Measurements from ENCODE around the gene TMEM184A. TPM values are rescaled to one million over a fixed set of nuclear protein-coding genes. Genes with fewer than 3 reads are reported as not detected.

TMEM184A gene
- total RNA-seq, 1 donor from 2014 or later = not detected

DNA sequence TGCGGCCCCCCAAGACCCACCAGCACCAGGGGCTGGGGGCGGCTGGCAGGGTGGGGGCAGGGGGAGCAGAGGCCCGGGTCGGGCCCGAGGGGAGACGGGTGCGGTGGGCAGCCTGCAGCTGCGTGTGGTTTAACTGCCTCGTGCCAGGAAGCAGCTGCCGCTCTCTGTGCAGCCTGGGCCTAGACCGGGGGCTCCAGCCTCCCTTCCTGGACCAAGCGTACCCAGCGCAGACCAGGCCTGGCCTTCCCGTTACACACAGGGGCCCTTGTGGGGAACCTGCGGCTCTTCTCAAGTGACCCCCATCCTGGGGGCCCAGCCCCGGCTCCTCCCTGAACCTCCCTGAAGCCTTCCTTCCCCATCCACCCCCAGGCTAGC, 45.2 kb downstream of the TMEM184A start:
- no peak overlapping the region for H3K27ac Mint-ChIP-seq (ENCODE audit: unreplicated experiment)
- H3K9me3 Mint-ChIP-seq = no peaks in the 10 kb centered on the region
- DNase-seq (ENCODE audit: low read depth, low spot score) = no peak
- H3K4me3 Mint-ChIP-seq = no peak overlapping the region
- H3K27me3 Mint-ChIP-seq (ENCODE audit: low read depth) = no peaks in the 10 kb centered on the region
- no peaks in the 10 kb centered on the region for H3K36me3 Mint-ChIP-seq (ENCODE audit: low read depth)
- TF ChIP-seq, protein P1, sequence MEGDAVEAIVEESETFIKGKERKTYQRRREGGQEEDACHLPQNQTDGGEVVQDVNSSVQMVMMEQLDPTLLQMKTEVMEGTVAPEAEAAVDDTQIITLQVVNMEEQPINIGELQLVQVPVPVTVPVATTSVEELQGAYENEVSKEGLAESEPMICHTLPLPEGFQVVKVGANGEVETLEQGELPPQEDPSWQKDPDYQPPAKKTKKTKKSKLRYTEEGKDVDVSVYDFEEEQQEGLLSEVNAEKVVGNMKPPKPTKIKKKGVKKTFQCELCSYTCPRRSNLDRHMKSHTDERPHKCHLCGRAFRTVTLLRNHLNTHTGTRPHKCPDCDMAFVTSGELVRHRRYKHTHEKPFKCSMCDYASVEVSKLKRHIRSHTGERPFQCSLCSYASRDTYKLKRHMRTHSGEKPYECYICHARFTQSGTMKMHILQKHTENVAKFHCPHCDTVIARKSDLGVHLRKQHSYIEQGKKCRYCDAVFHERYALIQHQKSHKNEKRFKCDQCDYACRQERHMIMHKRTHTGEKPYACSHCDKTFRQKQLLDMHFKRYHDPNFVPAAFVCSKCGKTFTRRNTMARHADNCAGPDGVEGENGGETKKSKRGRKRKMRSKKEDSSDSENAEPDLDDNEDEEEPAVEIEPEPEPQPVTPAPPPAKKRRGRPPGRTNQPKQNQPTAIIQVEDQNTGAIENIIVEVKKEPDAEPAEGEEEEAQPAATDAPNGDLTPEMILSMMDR (conservative IDR thresholded peaks at IDR 0.05) = no peak
- H3K4me1 Mint-ChIP-seq = peaks cover 3% of the 10 kb centered on the region

DNA sequence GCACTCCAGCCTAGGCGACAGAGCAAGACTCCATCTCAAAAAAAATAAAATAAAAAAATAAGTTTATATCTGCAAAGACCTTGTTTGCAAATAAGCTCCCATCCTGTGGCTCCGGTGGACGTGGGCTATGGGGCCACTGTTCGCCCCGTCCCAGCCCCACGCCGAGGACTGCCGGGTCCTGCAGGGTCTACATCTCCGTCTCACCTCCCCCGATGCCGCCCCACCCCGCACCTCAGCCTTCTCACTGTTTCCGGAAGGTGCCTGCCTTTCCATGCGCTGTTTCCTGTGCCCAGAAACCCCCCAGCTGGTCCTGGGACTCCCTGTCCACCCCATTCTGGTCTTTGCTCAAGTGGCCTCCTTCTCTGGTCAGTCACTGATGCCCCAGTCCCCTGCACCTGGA, 46.8 kb downstream of the TMEM184A start:
- no peaks in the 10 kb centered on the region for H3K36me3 Mint-ChIP-seq (ENCODE audit: low read depth)
- H3K27me3 Mint-ChIP-seq (ENCODE audit: low read depth) = no peaks in the 10 kb centered on the region
- no peak for DNase-seq (ENCODE audit: low read depth, low spot score)
- H3K9me3 Mint-ChIP-seq = no peaks in the 10 kb centered on the region
- H3K4me3 Mint-ChIP-seq = no peak overlapping the region
- peak overlapping the region; percentile 27 for H3K27ac Mint-ChIP-seq (ENCODE audit: unreplicated experiment)
- TF ChIP-seq, protein P1 (conservative IDR thresholded peaks at IDR 0.05) = no peak
- H3K4me1 Mint-ChIP-seq = peaks cover 3% of the 10 kb centered on the region

DNA sequence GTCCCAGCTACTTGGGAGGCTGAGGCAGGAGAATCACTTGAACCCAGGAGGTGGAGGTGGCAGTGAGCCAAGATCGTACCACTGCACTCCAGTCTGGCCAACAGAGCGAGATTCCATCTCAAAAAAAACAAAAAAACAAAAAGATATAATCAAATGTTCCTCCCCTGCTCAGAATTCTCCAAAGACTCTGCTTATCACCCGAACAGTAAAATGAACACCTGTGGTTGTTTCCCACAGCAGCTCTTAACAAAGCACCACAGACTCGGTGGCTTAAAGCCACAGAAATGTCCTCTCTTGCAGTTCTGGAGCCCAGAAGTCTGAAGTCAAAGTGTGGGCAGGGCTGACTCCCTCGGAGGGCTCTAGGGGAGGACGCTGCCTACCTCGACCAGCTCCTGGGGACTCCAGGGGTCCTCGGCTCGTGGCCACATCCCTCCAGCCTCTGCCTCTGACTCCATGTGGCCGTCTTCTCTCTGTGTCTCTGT, 47.7 kb downstream of the TMEM184A start:
- no peaks in the 10 kb centered on the region for H3K9me3 Mint-ChIP-seq
- peak overlapping the region; percentile 52 for H3K4me3 Mint-ChIP-seq
- no peaks in the 10 kb centered on the region for H3K27me3 Mint-ChIP-seq (ENCODE audit: low read depth)
- no peak for DNase-seq (ENCODE audit: low read depth, low spot score)
- no peak overlapping the region for H3K27ac Mint-ChIP-seq (ENCODE audit: unreplicated experiment)
- TF ChIP-seq, protein P1 (conservative IDR thresholded peaks at IDR 0.05) = no peak
- H3K4me1 Mint-ChIP-seq = peaks cover 5% of the 10 kb centered on the region
- H3K36me3 Mint-ChIP-seq (ENCODE audit: low read depth) = no peaks in the 10 kb centered on the region

DNA sequence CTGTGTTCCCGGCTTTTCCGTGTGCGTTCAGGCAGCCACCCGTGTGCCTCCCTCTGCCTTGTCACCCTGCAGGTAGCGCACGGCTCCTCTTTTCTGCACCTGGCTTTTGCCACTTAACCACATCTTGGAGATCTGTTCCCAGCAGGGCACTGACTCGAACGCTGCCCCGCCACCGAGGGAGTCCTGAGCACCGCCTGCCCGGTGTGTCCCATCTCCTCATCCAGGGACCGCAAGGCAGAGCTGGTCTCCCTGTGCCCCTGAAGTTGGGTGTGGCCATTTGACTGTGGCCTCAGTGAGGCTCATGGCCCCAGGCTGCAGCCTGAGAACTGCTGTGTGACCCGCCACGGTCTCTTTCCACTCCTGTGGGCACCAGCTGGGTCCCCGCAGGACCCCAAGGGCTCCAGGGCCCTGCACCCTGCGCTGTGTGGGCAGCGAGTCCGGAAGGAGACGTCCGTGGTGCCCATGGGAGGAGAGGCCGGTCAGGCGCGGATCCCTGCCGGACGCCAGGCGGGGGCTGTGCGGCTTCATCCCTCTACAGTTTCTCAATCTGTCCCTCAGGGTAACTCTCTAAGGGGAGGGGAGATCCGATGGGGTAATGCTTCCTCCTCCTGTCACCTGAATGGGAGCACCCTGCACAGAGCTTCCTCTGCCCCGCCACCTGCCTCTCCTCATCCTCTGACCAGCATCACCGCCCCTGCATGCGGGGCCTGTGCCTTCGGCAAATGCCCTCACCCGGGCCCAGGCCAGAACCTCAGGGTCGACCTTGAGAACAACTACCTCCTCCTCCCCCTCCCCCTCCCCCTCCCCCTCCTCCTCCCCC, 50.1 kb downstream of the TMEM184A start:
- Mint-ChIP-seq H3K27ac (ENCODE audit: unreplicated experiment) (no peak overlapping the region), H3K27me3 (ENCODE audit: low read depth) (no peaks in the 10 kb centered on the region), H3K9me3 (no peaks in the 10 kb centered on the region), H3K36me3 (ENCODE audit: low read depth) (no peaks in the 10 kb centered on the region), H3K4me3 (peak overlapping the region; percentile 83), H3K4me1 (peaks cover 18% of the 10 kb centered on the region)
- DNase-seq (ENCODE audit: low read depth, low spot score) = no peak
- TF ChIP-seq, protein P1 (conservative IDR thresholded peaks at IDR 0.05) = no peak

DNA sequence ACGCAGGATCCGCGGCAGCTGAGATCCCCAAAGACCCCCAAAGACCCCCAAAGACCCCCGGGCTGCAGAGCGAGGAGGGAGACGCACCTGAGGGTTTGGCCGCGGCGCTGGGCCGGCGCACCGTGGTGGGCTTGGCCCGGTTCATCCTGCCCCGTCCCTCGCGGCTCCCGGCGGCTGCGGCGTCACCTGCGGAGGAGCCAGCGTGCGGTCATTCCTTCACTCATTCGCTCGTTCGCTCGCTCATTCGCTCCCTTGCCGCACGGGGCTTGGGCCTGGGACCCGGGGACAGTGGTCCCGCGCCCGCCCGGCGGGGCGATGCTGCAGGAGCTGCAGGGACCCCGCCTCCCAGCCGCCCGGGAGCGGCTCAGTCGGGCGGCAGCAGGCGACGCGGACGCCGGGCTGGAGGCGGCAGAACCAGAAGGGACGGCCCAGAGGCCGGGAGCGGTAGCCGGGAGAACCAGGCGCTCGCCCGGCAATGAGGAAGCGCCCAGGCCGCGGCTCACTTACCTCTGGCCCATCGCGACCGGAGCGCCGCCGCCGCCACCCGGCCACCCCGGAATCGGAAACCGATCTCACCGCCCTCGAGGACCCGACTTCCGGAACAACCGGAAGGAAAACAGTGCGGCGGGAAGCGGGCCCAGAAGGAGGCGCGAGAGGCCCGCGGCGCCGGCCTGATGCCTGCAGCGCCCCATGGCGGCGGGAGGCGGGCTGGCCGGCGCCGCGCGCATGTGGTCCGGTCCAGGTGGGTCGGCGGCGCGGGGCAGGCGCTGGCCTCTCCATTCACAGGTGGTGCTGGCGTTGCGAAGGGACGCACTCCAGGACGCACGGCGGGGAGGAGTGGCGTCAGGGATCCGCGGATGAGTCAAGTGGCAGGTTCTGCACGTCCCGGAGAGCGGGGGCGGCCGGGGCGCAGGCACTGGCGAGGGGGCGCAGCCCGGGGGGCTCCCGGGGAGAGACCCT, 51.9 kb downstream of the TMEM184A start, which contains the start of gene INTS1:
Gene INTS1 (minus strand): TSS at position 574 of the 960 bp plus-strand sequence. CDS start 429 bp downstream, at position 145.
- H3K36me3 Mint-ChIP-seq (ENCODE audit: low read depth) = no peaks in the 10 kb centered on the region
- DNase-seq (ENCODE audit: low read depth, low spot score) = peak; percentile 79
- H3K4me3 Mint-ChIP-seq = peak within 1 kb of the TSS; percentile 86
- H3K27me3 Mint-ChIP-seq (ENCODE audit: low read depth) = no peaks in the 10 kb centered on the region
- H3K27ac Mint-ChIP-seq (ENCODE audit: unreplicated experiment) = no peak within 1 kb of the TSS
- H3K4me1 Mint-ChIP-seq = peaks cover 18% of the 10 kb centered on the region
- TF ChIP-seq, protein P1 (conservative IDR thresholded peaks at IDR 0.05) = peak; percentile 85
- no peaks in the 10 kb centered on the region for H3K9me3 Mint-ChIP-seq

Data from neural crest cell (in vitro differentiated cells).